ENCODE results near the gene CCDC138. TPM values are rescaled to one million over a fixed set of nuclear protein-coding genes. Genes with fewer than 3 reads are reported as not detected.

CCDC138 gene
- total RNA-seq, 1 donor from 2014 or later, result 27.3 TPM

- H3K4me3 Mint-ChIP-seq (ENCODE audit: low read depth), result no peak overlapping the region
- DNase-seq (ENCODE audit: low spot score, unreplicated experiment), result no peak
- no peak for TF ChIP-seq CTCF (IDR thresholded peaks at IDR 0.05; ENCODE audit: unreplicated experiment)
- H3K4me1 Mint-ChIP-seq (ENCODE audit: low read depth), result no peaks in the 10 kb centered on the region
- H3K36me3 Mint-ChIP-seq (ENCODE audit: insufficient read depth), result peaks cover 59% of the 10 kb centered on the region
- H3K9me3 Mint-ChIP-seq (ENCODE audit: low read depth), result peaks cover 30% of the 10 kb centered on the region
- H3K27me3 Mint-ChIP-seq, result no peaks in the 10 kb centered on the region
- no peak overlapping the region for H3K27ac Mint-ChIP-seq
Measured at GRCh38 chr2:108806371-108807113, 20.0 kb downstream of the CCDC138 start.

GRCh38 chr2:108809936-108810335 lies 23.4 kb downstream of the CCDC138 start:
- TF ChIP-seq CTCF (IDR thresholded peaks at IDR 0.05; ENCODE audit: unreplicated experiment), result no peak
- Mint-ChIP-seq H3K27ac (no peak overlapping the region), H3K4me3 (ENCODE audit: low read depth) (no peak overlapping the region), H3K27me3 (no peaks in the 10 kb centered on the region), H3K4me1 (ENCODE audit: low read depth) (no peaks in the 10 kb centered on the region), H3K9me3 (ENCODE audit: low read depth) (peaks cover 30% of the 10 kb centered on the region), H3K36me3 (ENCODE audit: insufficient read depth) (peaks cover 59% of the 10 kb centered on the region)
- DNase-seq (ENCODE audit: low spot score, unreplicated experiment), result no peak

- H3K9me3 Mint-ChIP-seq (ENCODE audit: low read depth), result peaks cover 30% of the 10 kb centered on the region
- no peak overlapping the region for H3K4me3 Mint-ChIP-seq (ENCODE audit: low read depth)
- peaks cover 56% of the 10 kb centered on the region for H3K36me3 Mint-ChIP-seq (ENCODE audit: insufficient read depth)
- H3K27me3 Mint-ChIP-seq, result no peaks in the 10 kb centered on the region
- H3K27ac Mint-ChIP-seq, result peak overlapping the region; percentile 87
- TF ChIP-seq CTCF (IDR thresholded peaks at IDR 0.05; ENCODE audit: unreplicated experiment), result no peak
- DNase-seq (ENCODE audit: low spot score, unreplicated experiment), result no peak
- H3K4me1 Mint-ChIP-seq (ENCODE audit: low read depth), result no peaks in the 10 kb centered on the region
Measured at GRCh38 chr2:108810993-108811957, 24.7 kb downstream of the CCDC138 start.

- no peak overlapping the region for H3K27ac Mint-ChIP-seq
- H3K36me3 Mint-ChIP-seq (ENCODE audit: insufficient read depth), result peaks cover 54% of the 10 kb centered on the region
- TF ChIP-seq CTCF (IDR thresholded peaks at IDR 0.05; ENCODE audit: unreplicated experiment), result no peak
- no peaks in the 10 kb centered on the region for H3K27me3 Mint-ChIP-seq
- no peak overlapping the region for H3K4me3 Mint-ChIP-seq (ENCODE audit: low read depth)
- peaks cover 17% of the 10 kb centered on the region for H3K9me3 Mint-ChIP-seq (ENCODE audit: low read depth)
- DNase-seq (ENCODE audit: low spot score, unreplicated experiment), result no peak
- H3K4me1 Mint-ChIP-seq (ENCODE audit: low read depth), result no peaks in the 10 kb centered on the region
Measured at GRCh38 chr2:108813732-108814131, 27.2 kb downstream of the CCDC138 start.

GRCh38 chr2:108820482-108820881 lies 33.9 kb downstream of the CCDC138 start:
- Mint-ChIP-seq H3K27ac (no peak overlapping the region), H3K4me3 (ENCODE audit: low read depth) (no peak overlapping the region), H3K36me3 (ENCODE audit: insufficient read depth) (peaks cover 58% of the 10 kb centered on the region), H3K9me3 (ENCODE audit: low read depth) (peaks cover 18% of the 10 kb centered on the region), H3K4me1 (ENCODE audit: low read depth) (peaks cover 7% of the 10 kb centered on the region), H3K27me3 (no peaks in the 10 kb centered on the region)
- DNase-seq (ENCODE audit: low spot score, unreplicated experiment), result no peak
- TF ChIP-seq CTCF (IDR thresholded peaks at IDR 0.05; ENCODE audit: unreplicated experiment), result no peak
